Loucy (cell line): Measurements from ENCODE around the gene TXNDC16.

Experiments
- EZH2phosphoT487 ChIP-seq: fragments of 200-600 bp; IDR thresholded peaks from 2 replicates; pipeline ENCODE4 v1.6.1; 2018; ENCODE audit warnings: antibody characterized with exemption, mild to moderate bottlenecking, moderate library complexity, borderline replicate concordance
- TF ChIP-seq, protein P1 (sequence below): fragments of 200-600 bp; sonication (generic); conservative IDR thresholded peaks from 2 replicates; pipeline ENCODE4 v1.5.1; 2014; ENCODE audit warnings: mild to moderate bottlenecking, antibody characterized with exemption, low read length

DNA sequence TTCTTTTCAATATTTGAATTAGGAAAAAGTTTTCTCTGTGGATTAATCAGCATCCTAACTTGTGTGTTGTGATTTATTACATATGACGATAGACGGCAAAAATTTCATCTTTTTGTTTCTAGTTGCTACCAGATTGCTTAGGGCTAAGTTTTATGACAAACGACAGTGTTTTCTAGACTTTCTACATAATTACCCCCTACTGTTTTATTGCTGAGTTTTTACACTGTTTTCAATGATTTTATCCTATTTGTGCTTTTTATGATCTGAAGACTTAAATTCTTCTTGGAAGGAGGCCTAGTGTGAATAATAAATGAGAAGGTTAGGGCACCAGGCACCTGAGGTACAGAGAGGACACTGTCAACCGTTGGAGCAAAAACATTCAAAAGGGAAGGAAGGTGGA lies 88.1 kb downstream of the TXNDC16 start:
- TF ChIP-seq, protein P1, sequence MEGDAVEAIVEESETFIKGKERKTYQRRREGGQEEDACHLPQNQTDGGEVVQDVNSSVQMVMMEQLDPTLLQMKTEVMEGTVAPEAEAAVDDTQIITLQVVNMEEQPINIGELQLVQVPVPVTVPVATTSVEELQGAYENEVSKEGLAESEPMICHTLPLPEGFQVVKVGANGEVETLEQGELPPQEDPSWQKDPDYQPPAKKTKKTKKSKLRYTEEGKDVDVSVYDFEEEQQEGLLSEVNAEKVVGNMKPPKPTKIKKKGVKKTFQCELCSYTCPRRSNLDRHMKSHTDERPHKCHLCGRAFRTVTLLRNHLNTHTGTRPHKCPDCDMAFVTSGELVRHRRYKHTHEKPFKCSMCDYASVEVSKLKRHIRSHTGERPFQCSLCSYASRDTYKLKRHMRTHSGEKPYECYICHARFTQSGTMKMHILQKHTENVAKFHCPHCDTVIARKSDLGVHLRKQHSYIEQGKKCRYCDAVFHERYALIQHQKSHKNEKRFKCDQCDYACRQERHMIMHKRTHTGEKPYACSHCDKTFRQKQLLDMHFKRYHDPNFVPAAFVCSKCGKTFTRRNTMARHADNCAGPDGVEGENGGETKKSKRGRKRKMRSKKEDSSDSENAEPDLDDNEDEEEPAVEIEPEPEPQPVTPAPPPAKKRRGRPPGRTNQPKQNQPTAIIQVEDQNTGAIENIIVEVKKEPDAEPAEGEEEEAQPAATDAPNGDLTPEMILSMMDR: no peak
- no peak for TF ChIP-seq EZH2phosphoT487
